NCI-H446 treated with DMSO at 0.1 percent for 48 hours (cell line): Measurements from ENCODE around the gene ASIC3.
"Not testable (repeated sequence)": the region's sequence is repeated elsewhere in the genome, so short reads cannot be mapped to it uniquely, and the experiment has no call there.

Experiments
- DNase-seq: peaks from one replicate; lab custom pipeline; 2025; lab: John Stamatoyannopoulos, UW

ASIC3 gene

GRCh38 chr7:151047976-151048815 is at the start of gene ASIC3:
Gene ASIC3, plus strand, starts transcription at chr7:151048531. Its CDS starts 355 bp downstream, at chr7:151048886.
- DNase-seq: no peak

GRCh38 chr7:150999001-150999400 is 49.3 kb upstream of the ASIC3 start:
- no peak for DNase-seq

- DNase-seq: no peak
Observed at GRCh38 chr7:150999497-151000230, 48.7 kb upstream of the ASIC3 start.

- no peak for DNase-seq
Observed at GRCh38 chr7:151000897-151001495, 47.3 kb upstream of the ASIC3 start.

GRCh38 chr7:151001546-151001945 is 46.8 kb upstream of the ASIC3 start:
- DNase-seq: no peak

GRCh38 chr7:151003572-151003971 is 44.8 kb upstream of the ASIC3 start:
- DNase-seq: no peak

DNA sequence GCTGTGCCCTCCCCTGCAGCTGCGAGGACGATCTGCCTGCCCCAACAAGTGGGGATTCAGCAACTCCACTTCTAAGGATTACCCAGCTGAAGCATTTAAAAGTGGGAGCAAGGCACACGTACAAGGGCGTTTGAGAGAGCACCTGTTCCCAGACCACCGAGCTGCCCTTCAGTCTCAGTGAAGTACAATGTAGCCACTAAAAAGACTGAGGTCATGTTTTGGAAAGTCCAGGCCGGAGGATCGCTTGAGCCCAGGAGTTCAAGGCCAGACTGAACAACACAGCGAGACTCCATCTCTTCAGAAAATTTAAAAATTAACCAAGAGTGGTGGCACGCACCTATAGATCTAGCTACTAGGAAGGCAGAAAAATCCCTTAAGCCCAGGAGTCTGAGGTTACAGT is 42.8 kb upstream of the ASIC3 start:
- no peak for DNase-seq

DNA sequence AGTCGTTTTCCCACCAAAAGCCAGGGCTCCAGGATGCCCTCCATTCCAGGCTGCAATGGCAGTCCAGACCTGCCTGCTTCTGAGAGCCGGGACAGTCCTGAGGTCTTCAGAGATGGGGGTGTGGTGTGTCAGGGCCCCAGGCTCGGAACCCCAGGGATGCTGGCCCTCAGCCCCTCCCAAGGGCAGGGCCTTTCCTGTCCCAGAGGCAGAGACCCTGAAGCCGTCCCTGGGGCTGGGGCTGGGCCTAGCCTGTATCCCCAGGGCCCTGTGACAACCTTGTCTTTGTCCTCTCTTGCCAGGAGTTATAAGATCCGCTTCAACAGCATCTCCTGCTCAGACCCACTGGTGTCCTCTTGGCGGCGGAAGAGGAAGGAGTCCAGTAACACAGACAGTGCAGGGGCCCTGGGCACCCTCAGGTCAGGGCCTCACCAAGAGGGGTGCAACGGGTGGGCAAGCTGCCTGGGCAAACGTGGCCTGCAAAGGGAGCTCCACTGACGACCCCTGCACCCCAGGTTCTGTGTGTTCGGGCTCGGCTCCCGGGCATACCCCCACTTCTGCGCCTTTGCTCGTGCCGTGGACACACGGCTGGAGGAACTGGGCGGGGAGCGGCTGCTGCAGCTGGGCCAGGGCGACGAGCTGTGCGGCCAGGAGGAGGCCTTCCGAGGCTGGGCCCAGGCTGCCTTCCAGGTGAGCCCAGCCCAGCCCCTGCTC is 41.6 kb upstream of the ASIC3 start:
- DNase-seq: no peak

DNA sequence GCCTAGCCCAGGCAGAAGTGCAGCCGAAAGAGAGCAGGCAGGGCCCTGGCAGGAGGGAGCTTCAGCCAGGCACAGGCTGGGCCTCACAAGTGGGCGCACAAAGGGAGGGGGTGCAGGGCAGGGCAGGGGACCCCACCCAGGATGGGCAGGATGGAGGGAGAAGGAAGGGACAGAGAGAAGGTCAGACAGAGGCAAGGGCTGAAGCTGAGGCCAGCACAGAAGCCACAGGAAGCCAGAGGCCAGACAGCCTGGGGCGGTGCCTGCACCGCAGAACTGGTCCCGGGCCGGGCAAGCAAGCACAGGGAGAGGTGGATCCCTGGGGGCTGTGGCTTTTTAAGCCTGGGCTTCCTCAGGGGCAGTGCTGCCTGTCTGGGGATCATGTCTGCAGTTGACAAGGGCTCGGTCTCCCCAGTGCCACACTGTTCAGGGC is 40.8 kb upstream of the ASIC3 start:
- DNase-seq: no peak

GRCh38 chr7:151008143-151008510 is 40.2 kb upstream of the ASIC3 start:
- no peak for DNase-seq

DNA sequence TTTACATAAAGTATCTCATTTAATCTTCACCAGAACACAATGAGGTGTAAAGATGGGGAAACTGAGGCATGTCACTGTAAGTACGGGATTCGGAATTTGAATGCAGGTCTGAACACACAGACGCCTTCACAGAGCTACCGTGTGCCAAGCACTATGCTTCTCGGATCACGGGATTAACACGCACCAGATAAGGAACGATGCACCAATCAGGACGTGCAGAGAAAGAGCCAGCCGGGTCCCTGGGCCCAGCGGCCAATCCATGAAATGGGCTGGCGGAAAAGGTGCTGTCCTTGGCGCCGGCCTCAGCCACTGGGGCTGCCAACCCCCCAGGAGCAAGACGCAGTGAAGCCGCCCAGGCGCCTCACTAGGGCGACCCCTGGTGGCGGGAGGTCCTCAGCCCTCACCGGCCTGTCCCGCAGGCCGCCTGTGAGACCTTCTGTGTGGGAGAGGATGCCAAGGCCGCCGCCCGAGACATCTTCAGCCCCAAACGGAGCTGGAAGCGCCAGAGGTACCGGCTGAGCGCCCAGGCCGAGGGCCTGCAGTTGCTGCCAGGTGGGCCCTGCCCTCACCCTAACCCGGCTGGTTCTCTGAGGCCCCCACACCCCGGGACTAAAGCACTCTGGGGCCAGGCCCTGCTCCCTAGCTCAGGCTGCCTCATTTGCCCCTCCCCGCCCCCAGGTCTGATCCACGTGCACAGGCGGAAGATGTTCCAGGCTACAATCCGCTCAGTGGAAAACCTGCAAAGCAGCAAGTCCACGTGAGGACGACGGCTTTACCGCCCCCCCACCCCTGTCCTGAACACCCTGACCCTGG is 39.6 kb upstream of the ASIC3 start:
- no peak for DNase-seq

- no peak for DNase-seq
Observed at GRCh38 chr7:151009327-151010036, 38.8 kb upstream of the ASIC3 start.

DNA sequence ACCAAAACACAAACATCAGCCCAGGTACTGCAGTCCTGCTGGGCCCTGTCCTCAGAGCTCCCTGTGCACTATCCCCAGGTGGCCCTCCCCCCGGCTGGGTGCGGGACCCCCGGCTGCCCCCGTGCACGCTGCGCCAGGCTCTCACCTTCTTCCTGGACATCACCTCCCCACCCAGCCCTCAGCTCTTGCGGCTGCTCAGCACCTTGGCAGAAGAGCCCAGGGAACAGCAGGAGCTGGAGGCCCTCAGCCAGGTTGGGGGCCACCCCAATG is 38.4 kb upstream of the ASIC3 start:
- no peak for DNase-seq

GRCh38 chr7:151010307-151011096 is 37.8 kb upstream of the ASIC3 start:
- no peak for DNase-seq

DNA sequence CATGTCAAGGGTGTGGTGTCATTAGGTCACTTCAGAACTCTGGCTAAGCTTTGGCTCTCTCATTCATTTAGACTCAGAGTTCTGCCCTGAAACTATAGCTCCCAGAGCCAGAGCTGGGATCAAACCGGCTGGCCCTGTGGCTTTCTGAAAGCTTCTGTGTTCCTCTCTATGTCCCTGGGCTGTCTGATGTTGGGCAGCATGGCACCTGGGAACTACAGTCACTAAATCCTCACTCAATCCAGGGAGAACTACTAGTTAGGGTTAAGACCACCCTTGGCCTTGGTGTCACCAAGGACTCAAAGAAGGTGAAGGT is 37.3 kb upstream of the ASIC3 start:
- DNase-seq: no peak

DNA sequence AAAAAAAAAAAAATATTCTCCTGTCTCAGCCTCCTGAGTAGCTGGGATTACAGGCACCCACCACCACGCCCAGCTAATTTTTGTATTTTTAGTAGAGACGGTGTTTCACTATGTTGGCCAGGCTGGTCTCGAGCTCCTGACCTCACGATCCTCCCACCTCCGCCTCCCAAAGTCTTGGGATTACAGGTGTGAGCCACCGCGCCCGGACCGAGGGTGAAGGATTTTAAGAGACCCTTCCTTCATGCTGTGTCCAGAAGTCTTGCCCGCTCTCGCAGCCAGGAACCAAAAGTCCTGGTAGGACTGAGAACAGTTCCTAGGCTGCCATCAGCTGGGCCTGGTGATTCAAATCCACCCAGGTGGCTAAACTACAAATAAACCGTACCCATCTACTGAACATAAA is 36.7 kb upstream of the ASIC3 start:
- not testable (repeated sequence) for DNase-seq

GRCh38 chr7:151012031-151012692 is 36.2 kb upstream of the ASIC3 start:
- no peak for DNase-seq

DNA sequence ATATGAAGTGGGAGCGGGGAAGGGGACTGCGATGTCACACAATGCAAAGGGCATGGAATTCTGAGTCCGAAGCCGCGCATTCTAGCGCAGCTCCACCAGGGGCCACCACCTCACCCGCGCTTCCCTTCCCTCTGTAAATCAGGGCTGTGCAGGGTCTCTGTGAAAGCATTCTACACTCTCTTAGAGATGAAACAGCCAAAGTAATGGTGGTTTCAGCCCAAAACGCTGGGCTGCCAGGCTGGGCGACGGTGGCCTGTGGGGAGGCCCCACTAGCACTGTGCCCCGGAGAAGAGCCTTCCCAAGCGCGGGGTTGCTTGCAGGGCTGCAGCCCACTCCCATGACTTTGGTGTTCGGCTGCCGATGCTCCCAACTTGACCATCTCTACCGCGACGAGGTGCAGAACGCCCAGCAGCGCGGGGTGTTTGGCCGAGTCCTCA is 35.4 kb upstream of the ASIC3 start:
- DNase-seq: no peak

GRCh38 chr7:151013356-151013732 is 35.0 kb upstream of the ASIC3 start:
- DNase-seq: no peak
